ENCODE data around the gene PDIA3. TPM values are rescaled to one million over a fixed set of nuclear protein-coding genes. Genes with fewer than 3 reads are reported as not detected.
A peak's percentile ranks its signal among the peaks of the same experiment; 100 is the strongest.

PDIA3 gene
- total RNA-seq, 1 donor from 2014 or later = 448 TPM

DNA sequence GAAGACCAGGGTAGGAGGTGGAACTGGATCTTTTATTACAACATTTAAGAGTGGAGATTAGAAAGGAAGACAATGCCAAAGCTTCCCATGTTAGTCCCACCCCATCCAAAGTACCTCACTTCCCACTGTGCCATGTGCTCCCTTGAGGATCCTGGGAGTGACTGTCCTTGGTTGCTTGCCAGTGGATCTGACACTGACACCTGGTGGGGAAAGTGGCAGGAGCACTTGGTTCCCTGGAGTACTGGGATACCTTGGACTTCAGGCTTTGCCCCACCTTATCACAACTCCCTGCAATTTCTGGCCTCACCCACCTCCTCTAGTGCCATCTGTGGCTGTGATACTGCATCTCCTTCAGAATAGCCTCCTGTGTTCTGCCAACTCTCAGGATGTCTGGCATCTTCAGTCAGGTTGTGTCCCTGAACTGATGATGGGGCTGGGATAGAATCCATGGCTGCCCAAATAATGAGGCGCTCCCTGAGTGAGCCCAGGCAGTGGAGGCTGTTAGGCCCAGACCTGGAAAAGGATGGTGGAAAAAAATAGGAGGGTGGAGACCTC lies 29.2 kb downstream of the PDIA3 start:
- Mint-ChIP-seq H3K9me3 (no peaks in the 10 kb centered on the region), H3K4me1 (peaks cover 9% of the 10 kb centered on the region), H3K36me3 (peaks cover 16% of the 10 kb centered on the region), H3K4me3 (peak overlapping the region; percentile 78), H3K27me3 (ENCODE audit: low read depth) (peaks cover 6% of the 10 kb centered on the region), H3K27ac (peak overlapping the region; percentile 23)
- TF ChIP-seq, protein P1, sequence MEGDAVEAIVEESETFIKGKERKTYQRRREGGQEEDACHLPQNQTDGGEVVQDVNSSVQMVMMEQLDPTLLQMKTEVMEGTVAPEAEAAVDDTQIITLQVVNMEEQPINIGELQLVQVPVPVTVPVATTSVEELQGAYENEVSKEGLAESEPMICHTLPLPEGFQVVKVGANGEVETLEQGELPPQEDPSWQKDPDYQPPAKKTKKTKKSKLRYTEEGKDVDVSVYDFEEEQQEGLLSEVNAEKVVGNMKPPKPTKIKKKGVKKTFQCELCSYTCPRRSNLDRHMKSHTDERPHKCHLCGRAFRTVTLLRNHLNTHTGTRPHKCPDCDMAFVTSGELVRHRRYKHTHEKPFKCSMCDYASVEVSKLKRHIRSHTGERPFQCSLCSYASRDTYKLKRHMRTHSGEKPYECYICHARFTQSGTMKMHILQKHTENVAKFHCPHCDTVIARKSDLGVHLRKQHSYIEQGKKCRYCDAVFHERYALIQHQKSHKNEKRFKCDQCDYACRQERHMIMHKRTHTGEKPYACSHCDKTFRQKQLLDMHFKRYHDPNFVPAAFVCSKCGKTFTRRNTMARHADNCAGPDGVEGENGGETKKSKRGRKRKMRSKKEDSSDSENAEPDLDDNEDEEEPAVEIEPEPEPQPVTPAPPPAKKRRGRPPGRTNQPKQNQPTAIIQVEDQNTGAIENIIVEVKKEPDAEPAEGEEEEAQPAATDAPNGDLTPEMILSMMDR (IDR thresholded peaks at IDR 0.05; ENCODE audit: unreplicated experiment) = no peak
- DNase-seq (ENCODE audit: low spot score in 2 of 2, unreplicated experiment in 2 of 2) = no peak

DNA sequence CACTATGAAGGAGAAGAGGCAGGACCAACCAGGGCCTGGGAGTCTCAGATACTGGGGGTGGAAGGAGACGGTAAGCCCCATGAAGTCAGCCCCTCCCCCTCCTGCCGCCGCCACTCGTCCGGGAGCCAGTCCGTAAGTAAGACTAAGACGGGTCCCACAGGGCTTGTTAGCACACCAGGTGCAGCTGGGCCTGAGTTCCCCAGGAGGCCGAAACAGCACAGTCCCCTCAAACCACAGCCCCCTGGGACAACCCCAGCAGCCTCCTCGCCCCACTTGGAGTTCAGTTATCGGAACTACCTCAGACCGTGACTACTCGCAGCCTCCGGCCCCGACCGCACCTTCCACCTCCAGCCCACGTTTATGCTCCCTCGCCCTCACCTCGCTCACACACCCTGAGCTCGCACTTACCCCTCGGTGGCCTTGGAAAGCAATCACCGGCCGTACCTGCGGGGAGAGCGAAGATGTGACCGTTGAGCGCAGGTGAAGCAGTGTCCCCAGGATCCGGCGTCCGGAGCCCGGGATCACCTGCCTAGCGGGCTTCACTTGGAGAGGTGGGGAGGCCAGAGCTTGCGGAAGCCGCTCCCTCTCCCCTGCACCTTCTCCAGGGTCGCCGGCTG lies 30.0 kb downstream of the PDIA3 start:
- peaks cover 12% of the 10 kb centered on the region for H3K36me3 Mint-ChIP-seq
- DNase-seq (ENCODE audit: low spot score in 2 of 2, unreplicated experiment in 2 of 2) = no peak
- H3K27ac Mint-ChIP-seq = no peak overlapping the region
- H3K4me3 Mint-ChIP-seq = peak overlapping the region; percentile 78
- H3K4me1 Mint-ChIP-seq = peaks cover 9% of the 10 kb centered on the region
- TF ChIP-seq, protein P1 (IDR thresholded peaks at IDR 0.05; ENCODE audit: unreplicated experiment) = no peak
- H3K27me3 Mint-ChIP-seq (ENCODE audit: low read depth) = peaks cover 6% of the 10 kb centered on the region
- no peaks in the 10 kb centered on the region for H3K9me3 Mint-ChIP-seq

GRCh38 chr15:43776718-43777266 lies 30.6 kb downstream of the PDIA3 start, which contains the start of gene ELL3:
TSS of gene ELL3 (minus strand) at chr15:43776966. CDS start at chr15:43776901, 65 bp downstream.
- Mint-ChIP-seq H3K36me3 (peaks cover 9% of the 10 kb centered on the region), H3K27ac (no peak within 1 kb of the TSS), H3K27me3 (ENCODE audit: low read depth) (peaks cover 6% of the 10 kb centered on the region), H3K4me3 (peak within 1 kb of the TSS; percentile 78), H3K4me1 (peaks cover 9% of the 10 kb centered on the region), H3K9me3 (no peaks in the 10 kb centered on the region)
- TF ChIP-seq, protein P1 (IDR thresholded peaks at IDR 0.05; ENCODE audit: unreplicated experiment) = no peak
- DNase-seq (ENCODE audit: low spot score in 2 of 2, unreplicated experiment in 2 of 2) = peak in 1 of 2 experiments; percentile 50

DNA sequence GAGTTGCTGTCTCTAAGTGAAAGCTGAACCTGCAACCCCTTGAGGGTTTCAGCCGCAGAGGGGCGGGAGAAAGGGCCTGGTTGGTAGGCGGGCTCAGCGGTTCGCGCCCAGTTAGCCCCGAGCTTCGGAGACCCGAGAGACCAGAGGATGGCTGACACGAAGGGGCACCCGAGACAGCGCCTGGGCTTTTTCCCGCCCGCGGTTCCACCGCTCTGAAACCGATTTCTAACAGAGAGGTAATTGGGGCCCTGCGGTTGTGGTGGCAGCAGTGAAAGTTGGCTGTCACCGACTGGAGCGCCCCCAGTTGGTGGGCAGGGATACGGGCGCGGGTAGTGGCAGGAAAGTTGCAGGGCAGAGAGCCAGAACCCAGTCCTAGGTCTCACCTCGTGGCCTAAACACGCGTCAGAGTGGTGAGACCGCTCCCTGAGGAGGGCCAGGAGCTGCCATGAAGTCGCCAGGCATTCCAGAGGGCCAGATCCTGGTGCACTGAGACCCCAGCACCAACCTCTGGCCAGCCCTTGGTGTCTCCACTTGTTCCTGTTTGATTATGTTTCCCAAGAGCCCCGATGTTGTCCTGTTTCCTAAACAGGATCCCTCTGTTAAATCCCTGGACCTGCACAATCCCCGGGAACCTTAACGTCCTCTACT lies 31.2 kb downstream of the PDIA3 start:
- Mint-ChIP-seq H3K4me1 (peaks cover 9% of the 10 kb centered on the region), H3K4me3 (peak overlapping the region; percentile 78), H3K27ac (no peak overlapping the region), H3K27me3 (ENCODE audit: low read depth) (peaks cover 6% of the 10 kb centered on the region), H3K36me3 (peaks cover 4% of the 10 kb centered on the region), H3K9me3 (no peaks in the 10 kb centered on the region)
- peak in 1 of 2 experiments; percentile 57 for DNase-seq (ENCODE audit: low spot score in 2 of 2, unreplicated experiment in 2 of 2)
- TF ChIP-seq, protein P1 (IDR thresholded peaks at IDR 0.05; ENCODE audit: unreplicated experiment) = peak; percentile 42

DNA sequence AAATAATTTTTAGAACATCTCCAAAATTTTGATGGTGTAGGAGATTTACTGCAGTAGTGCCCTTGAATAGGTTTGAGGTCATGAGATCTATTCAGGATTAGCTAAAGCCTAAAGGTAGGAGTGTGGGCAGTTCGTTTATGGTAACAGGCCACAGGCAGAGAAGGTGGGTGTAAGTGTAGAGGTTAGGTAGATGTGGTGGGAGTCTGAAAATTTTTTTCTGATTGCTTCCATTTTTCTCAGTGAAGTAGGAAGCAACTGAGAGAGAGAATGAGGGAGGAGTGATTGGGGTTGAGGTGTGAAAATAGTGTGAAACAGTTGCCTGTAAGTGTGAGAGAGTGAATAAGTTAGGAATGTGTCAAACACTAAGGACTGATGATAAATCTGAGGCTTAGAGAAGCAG lies 32.8 kb downstream of the PDIA3 start:
- Mint-ChIP-seq H3K9me3 (no peaks in the 10 kb centered on the region), H3K27ac (no peak overlapping the region), H3K4me1 (peaks cover 9% of the 10 kb centered on the region), H3K27me3 (ENCODE audit: low read depth) (peaks cover 6% of the 10 kb centered on the region), H3K4me3 (no peak overlapping the region), H3K36me3 (no peaks in the 10 kb centered on the region)
- no peak for DNase-seq (ENCODE audit: low spot score in 2 of 2, unreplicated experiment in 2 of 2)
- TF ChIP-seq, protein P1 (IDR thresholded peaks at IDR 0.05; ENCODE audit: unreplicated experiment) = no peak

Data from mesothelial cell of epicardium (in vitro differentiated cells).